ENCODE measurements around the gene ZP1.

The ZP1 gene

GRCh38 chr11:60902625-60903024, 35.3 kb downstream of the ZP1 start:
- H3K36me3 ChIP-seq (ENCODE audit: control insufficient read depth in 2 of 2, insufficient read depth in 1 of 2, low read length in 2 of 2): peaks cover 10 to 72% of the 10 kb centered on the region in 2 experiments; a peak in 2 of 3 replicates
- ChIA-PET CTCF (interaction anchor here (0.6 to 6.3 kb wide), 4 partner anchors 71 to 285 kb away, joined by 3 to 78 read pairs (median 4); no protein-coding TSS in a partner anchor), POLR2A (interaction anchor here (0.9 to 1.4 kb wide), 3 partner anchors 11 to 72 kb away, joined by 3 to 5 read pairs (median 4); partner anchors contain the start of gene TMEM109)
- no peak overlapping the region for H3K27ac ChIP-seq (ENCODE audit: extremely low read depth, low read depth, low read length)
- no peaks in the 10 kb centered on the region for H3K9me3 ChIP-seq (ENCODE audit: control insufficient read depth, insufficient read depth, low read depth, low read length)
- H3K4me3 ChIP-seq (ENCODE audit: low read depth, low read length): no peak overlapping the region
- H3K4me1 ChIP-seq (ENCODE audit: control insufficient read depth, insufficient read depth, low read length): no peaks in the 10 kb centered on the region; the same call in 1 of the 2 replicates
- TF ChIP-seq ZXDB (tag by site-specific recombination; IDR thresholded peaks at IDR 0.05): no peak
- TF ChIP-seq ZSCAN5A (tag by site-specific recombination; IDR thresholded peaks at IDR 0.05): no peak
- no peak for TF ChIP-seq ZNF791 (tag by site-specific recombination; IDR thresholded peaks at IDR 0.05)
- no peak for TF ChIP-seq OVOL3 (tag by site-specific recombination; IDR thresholded peaks at IDR 0.05)
- no peak for TF ChIP-seq TCF7L2 (IDR thresholded peaks at IDR 0.05; ENCODE audit: borderline replicate concordance, low read depth, low read length)
- TF ChIP-seq ZNF48 (tag by site-specific recombination; IDR thresholded peaks at IDR 0.05): no peak
- TF ChIP-seq ZFHX2 (tag by site-specific recombination; conservative IDR thresholded peaks at IDR 0.05): no peak
- TF ChIP-seq ZBTB8A (tag by site-specific recombination; IDR thresholded peaks at IDR 0.05): no peak
- TF ChIP-seq PRDM2 (tag by site-specific recombination; IDR thresholded peaks at IDR 0.05; ENCODE audit: borderline replicate concordance): no peak
- no peak for TF ChIP-seq ZNF423 (tag by site-specific recombination; IDR thresholded peaks at IDR 0.05)
- no peak for TF ChIP-seq ZNF280D (tag by site-specific recombination; IDR thresholded peaks at IDR 0.05)
- TF ChIP-seq ZNF473 (tag by site-specific recombination; IDR thresholded peaks at IDR 0.05): no peak

GRCh38 chr11:60905047-60905446, 37.7 kb downstream of the ZP1 start:
- no peak for TF ChIP-seq ZNF280C (tag by site-specific recombination; IDR thresholded peaks at IDR 0.05)
- TF ChIP-seq ELK4 (IDR thresholded peaks at IDR 0.05; ENCODE audit: borderline replicate concordance, low read depth, low read length): no peak
- TF ChIP-seq PRDM10 (tag by site-specific recombination; IDR thresholded peaks at IDR 0.05): peak; percentile 33; the same call in 1 of the 2 replicates
- TF ChIP-seq ZNF391 (tag by site-specific recombination; IDR thresholded peaks at IDR 0.05; ENCODE audit: borderline replicate concordance, low read depth): no peak
- ChIA-PET POLR2A (interaction anchor here (0.8 to 2.8 kb wide), 5 partner anchors 10 to 22 kb away, joined by 3 to 36 read pairs (median 5); partner anchors contain the start of gene TMEM109), CTCF (interaction anchor here (0.6 to 2.9 kb wide), 5 partner anchors 13 to 1203 kb away, joined by 3 to 19 read pairs (median 3); no protein-coding TSS in a partner anchor)
- H3K9me3 ChIP-seq (ENCODE audit: control insufficient read depth, insufficient read depth, low read depth, low read length): no peaks in the 10 kb centered on the region
- H3K4me3 ChIP-seq (ENCODE audit: low read depth, low read length): peak overlapping the region; percentile 88
- no peaks in the 10 kb centered on the region; the same call in 1 of the 2 replicates for H3K4me1 ChIP-seq (ENCODE audit: control insufficient read depth, insufficient read depth, low read length)
- peaks cover 0 to 48% of the 10 kb centered on the region in 2 experiments; a peak in 2 of 3 replicates for H3K36me3 ChIP-seq (ENCODE audit: control insufficient read depth in 2 of 2, insufficient read depth in 1 of 2, low read length in 2 of 2)
- H3K27ac ChIP-seq (ENCODE audit: extremely low read depth, low read depth, low read length): no peak overlapping the region

Data from HEK293 (cell line).